GM19099 (cell line): ENCODE results near the gene RIN2.

ENCODE experiments used
- POLR2A ChIP-seq: IDR thresholded peaks from 3 replicates; pipeline ENCODE4 v1.6.1; 2011; ENCODE audit warnings: low read depth; ENCODE audit not compliant: insufficient read length; ENCODE audit errors: extremely low read depth

The RIN2 gene

DNA sequence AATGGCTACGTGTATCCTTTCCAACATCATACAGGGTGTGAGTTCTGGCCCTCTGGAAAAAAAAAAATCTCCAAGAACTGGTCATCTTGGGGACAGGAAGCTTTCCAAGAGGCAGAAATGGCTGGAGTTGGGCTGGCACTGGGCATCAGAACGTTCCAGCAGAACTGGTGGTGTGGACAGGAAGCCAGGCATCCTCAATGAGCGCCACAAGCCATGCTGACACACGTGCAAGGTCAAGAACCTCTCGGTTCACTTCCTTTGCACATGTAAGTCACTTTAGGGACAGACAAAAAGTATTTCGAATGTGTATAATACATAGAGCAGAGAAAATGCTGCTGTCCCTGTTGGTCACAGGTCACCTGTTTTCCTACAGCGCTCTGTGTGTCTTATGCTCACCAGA lies 27.4 kb upstream of the RIN2 start:
- TF ChIP-seq POLR2A: no peak

- no peak for TF ChIP-seq POLR2A
Measured at GRCh38 chr20:19734811-19735210, 23.2 kb upstream of the RIN2 start.

DNA sequence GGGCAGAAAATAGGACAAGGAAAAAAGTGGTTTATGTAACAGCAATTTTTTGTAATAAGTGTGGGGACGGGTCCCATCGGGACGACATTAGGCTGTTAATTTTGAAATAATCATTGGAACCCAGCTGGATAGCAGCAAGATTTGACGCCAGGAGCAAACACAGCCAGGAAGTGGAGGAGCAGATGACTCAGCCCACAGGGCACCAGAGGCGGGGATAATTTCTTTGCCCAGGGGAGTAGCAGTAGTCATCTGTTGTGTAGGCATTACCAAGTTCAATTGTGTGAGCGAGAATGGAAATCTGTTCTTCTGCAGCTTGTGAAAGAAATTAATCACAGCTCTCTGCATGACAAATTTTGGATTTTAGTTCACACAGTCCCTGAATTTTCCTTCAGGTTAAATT lies 22.6 kb upstream of the RIN2 start:
- no peak for TF ChIP-seq POLR2A

GRCh38 chr20:19737025-19737424 lies 21.0 kb upstream of the RIN2 start:
- no peak for TF ChIP-seq POLR2A

- no peak for TF ChIP-seq POLR2A
Measured at GRCh38 chr20:19738951-19739350, 19.1 kb upstream of the RIN2 start.

DNA sequence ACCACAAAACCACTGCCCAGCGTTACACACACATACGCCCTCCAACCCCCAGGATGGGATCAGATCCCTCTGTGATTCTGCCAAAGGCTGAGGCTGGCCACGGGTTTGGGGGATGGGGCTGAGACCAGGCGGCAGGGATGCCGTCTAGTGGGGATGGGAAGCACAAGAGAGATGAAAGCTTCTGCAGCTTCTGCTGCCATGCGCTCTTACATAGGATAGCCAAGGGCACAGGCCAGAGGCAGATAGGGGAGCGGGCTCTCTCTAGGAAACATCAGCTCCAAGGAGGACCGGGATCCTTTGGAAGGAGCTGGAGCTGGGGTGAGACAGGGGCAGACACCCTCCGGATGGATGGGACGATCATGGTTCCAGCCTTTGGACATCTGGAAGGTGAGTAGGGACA lies 18.7 kb upstream of the RIN2 start:
- no peak for TF ChIP-seq POLR2A

DNA sequence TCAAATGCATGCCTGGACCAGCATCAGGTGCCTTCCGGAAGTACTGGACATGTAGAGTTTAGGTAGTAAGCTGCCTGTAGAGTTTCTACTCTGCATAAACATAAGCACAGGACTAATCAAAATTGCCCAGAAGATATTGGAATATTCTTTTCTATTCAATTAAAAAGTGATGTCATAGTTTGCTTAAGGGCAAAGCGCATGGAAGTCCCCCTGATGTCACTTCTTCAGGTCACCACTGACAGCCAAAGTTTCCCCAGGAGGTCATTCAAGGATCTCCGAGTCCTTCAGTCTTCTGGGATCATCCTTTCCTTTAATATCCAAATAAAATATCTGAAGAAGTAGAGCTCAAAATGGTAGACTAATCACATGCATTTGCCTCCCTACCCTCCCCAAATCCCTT lies 17.5 kb upstream of the RIN2 start:
- no peak for TF ChIP-seq POLR2A

GRCh38 chr20:19741924-19742323 lies 16.1 kb upstream of the RIN2 start:
- no peak for TF ChIP-seq POLR2A

GRCh38 chr20:19742974-19743639 lies 15.0 kb upstream of the RIN2 start:
- no peak for TF ChIP-seq POLR2A

DNA sequence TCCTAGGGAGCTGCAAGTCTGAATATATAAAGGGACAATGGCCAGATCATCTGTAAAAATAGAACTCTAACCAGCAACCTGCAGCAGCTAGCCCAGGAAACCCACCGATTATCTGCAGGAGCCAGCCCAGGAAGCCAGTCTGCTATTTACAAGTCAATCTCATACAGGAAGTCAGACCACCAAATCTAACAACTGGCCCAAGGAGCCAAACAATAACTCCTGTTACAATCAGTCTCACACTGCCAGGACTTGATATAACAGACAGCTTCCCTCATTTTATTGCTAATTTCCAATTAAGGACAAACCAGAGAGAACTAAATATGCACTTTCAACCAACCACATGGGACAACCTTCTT lies 14.4 kb upstream of the RIN2 start:
- TF ChIP-seq POLR2A: no peak

DNA sequence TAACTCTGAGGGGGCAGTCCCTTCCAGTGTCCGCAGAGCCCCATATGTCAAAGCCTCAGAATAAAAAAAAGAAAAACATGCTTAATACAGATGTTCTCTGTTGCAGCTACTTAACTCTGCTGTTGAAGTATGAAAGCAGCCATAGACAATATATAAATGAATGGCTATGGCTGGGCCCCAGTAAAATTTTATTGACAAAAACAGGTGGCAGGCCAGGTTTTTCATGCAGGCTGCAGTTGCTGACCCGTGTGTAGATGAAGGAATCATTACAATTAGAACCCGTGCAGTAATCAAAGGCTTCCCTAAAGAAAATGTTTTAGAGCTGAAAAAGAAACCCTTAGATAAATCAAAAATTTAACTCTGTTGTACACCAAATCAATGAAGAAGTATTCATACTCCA lies 13.0 kb upstream of the RIN2 start:
- TF ChIP-seq POLR2A: no peak

GRCh38 chr20:19745584-19745983 lies 12.5 kb upstream of the RIN2 start:
- no peak for TF ChIP-seq POLR2A

- TF ChIP-seq POLR2A: no peak
Measured at GRCh38 chr20:19746396-19746795, 11.7 kb upstream of the RIN2 start.

- no peak for TF ChIP-seq POLR2A
Measured at GRCh38 chr20:19747903-19748302, 10.2 kb upstream of the RIN2 start.

DNA sequence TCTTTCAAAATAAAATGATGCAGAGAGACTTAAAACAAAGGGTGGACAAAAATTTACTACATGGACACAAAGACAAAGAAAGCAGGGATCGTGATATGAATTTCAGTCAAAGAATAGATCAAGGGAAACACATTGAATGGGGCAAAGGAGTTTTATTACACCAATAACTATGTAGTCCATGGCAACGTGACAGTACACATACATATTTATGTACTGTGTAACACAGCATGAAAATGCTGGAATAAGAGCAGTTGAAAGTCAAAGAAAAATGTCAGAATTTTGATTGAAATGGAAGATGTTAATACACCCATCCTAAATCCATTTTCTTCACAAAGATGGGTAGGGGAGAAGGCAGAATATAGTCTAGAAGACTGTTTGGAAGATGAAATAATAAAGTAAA lies 9.4 kb upstream of the RIN2 start:
- no peak for TF ChIP-seq POLR2A

DNA sequence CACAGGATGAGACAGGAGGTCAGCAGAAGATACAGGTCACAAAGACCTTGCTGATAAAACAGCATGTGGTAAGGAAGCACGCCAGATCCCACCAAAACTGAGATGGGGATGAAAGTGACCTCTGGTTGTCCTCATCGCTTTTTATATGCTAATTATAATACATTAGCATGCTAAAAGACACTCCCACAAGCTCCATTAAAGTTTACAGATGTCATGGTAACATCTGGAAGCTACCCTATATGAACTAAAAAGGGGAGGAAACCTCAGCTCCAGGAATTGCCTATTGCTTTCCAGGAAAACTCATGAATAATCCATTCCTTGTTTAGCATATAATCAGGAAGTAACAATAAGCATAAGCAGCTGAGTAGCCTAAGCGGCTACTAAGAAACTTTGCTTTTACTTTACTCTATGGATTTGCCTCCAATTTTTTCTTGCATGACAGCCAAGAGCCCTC lies 8.4 kb upstream of the RIN2 start:
- TF ChIP-seq POLR2A: no peak

DNA sequence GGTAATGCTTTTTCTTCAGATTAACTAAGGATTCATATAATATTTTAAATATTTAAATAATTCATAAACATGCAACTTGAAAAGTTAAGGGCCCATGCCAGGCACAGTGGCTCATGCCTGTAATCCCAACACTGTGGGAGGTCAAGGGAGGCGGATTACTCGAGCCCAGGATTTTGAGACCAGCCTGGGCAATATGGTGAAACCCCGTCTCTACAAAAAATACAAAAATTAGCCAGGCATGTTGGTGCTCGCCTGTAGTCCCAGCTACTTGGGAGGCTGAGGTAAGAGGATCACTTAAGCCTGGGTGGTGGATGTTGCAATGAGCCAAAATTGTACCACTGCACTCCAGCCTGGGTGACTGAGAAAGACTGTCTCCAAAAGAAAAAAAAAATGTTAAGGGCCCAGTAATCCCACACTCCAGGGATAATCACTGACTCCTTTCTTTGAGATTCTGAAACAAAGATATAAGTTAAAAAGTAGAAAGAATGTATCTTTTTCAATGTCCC lies 7.9 kb upstream of the RIN2 start:
- TF ChIP-seq POLR2A: no peak
